CD4-positive, alpha-beta T cell (primary cell): ENCODE results near the gene BTN2A1. TPM values are rescaled to one million over a fixed set of nuclear protein-coding genes. Genes with fewer than 3 reads are reported as not detected.
"Not testable (repeated sequence)": the region's sequence is repeated elsewhere in the genome, so short reads cannot be mapped to it uniquely, and the experiment has no call there.

ENCODE experiments used
- ATAC-seq: fragments of 200-7000 bp; cut with Tn5 transposase; one replicate; pipeline ENCODE4 v1.10.0; 2022; ENCODE audit warnings: mild to moderate bottlenecking; ENCODE audit not compliant: poor library complexity
- CTCF ChIA-PET: fragments of 350-600 bp; sonication (Branson Sonifier 250); formaldehyde crosslinking; loops from one replicate; lab custom pipeline; 2021; ENCODE audit warnings: antibody characterized with exemption, inconsistent platforms; lab: Charles Lee
- POLR2A ChIA-PET: fragments of 350-600 bp; sonication (Branson Sonifier 250); formaldehyde crosslinking; loops from one replicate; lab custom pipeline; 2021; ENCODE audit warnings: antibody characterized with exemption, inconsistent platforms; lab: Charles Lee
- DNase-seq, 14 experiments: peaks; one replicate each; pipeline ENCODE4 v3.0.0-alpha.2; 2013 to 2020; ENCODE audit warnings: mixed read lengths in 2 of 14
- H3K27ac ChIP-seq, 2 donors: one replicate each; pipeline versions ENCODE4 v1.5.1 to v1.7.0; 2013; ENCODE audit warnings: low read length in 2 of 2, low read depth in 1 of 2, mild to moderate bottlenecking in 1 of 2
- H3K27me3 ChIP-seq, 2 experiments: 1 replicate in 1 of 2; 2 replicates in 1 of 2; pipeline versions ENCODE4 v1.6.1 to v1.7.0; 2013; ENCODE audit warnings: low read length in 2 of 2, control low read depth in 1 of 2, mild to moderate bottlenecking in 1 of 2, moderate library complexity in 1 of 2; ENCODE audit not compliant: insufficient read depth in 2 of 2, control insufficient read depth in 1 of 2
- H3K36me3 ChIP-seq: one replicate; pipeline ENCODE4 v1.6.1; 2013; ENCODE audit warnings: low read length, control low read depth; ENCODE audit not compliant: insufficient read depth
- H3K4me1 ChIP-seq: one replicate; pipeline ENCODE4 v1.6.1; 2013; ENCODE audit warnings: low read length, control low read depth; ENCODE audit not compliant: insufficient read depth
- H3K4me3 ChIP-seq: one replicate; pipeline ENCODE4 v1.5.1; 2013; ENCODE audit warnings: mild to moderate bottlenecking, low read length, moderate library complexity
- H3K9me3 ChIP-seq, 2 experiments: 1 replicate in 1 of 2; 2 replicates in 1 of 2; pipeline versions ENCODE4 v1.6.1 to v1.7.0; 2013; ENCODE audit warnings: low read length in 2 of 2, mild to moderate bottlenecking in 2 of 2, control low read depth in 1 of 2, moderate library complexity in 1 of 2; ENCODE audit not compliant: control insufficient read depth in 1 of 2, insufficient read depth in 1 of 2
- H3K27ac Mint-ChIP-seq: one replicate; pipeline ENCODE4 v1.8.0; 2020; ENCODE audit warnings: mixed read lengths
- H3K27me3 Mint-ChIP-seq: one replicate; pipeline ENCODE4 v1.8.0; 2021; ENCODE audit warnings: mixed read lengths
- H3K36me3 Mint-ChIP-seq: one replicate; pipeline ENCODE4 v1.8.0; 2021; ENCODE audit warnings: low read depth, mixed read lengths
- H3K4me1 Mint-ChIP-seq: one replicate; pipeline ENCODE4 v1.8.0; 2021; ENCODE audit warnings: low read depth, mixed read lengths
- H3K4me3 Mint-ChIP-seq: one replicate; pipeline ENCODE4 v1.8.0; 2020; ENCODE audit warnings: mild to moderate bottlenecking, mixed read lengths
- H3K9me3 Mint-ChIP-seq: one replicate; pipeline ENCODE4 v1.8.0; 2020; ENCODE audit warnings: mixed read lengths
- CTCF ChIP-seq: fragments of 200-600 bp; IDR thresholded peaks from one replicate; pipeline ENCODE4 v1.8.0; 2022; ENCODE audit warnings: antibody characterized with exemption, mild to moderate bottlenecking
- intact Hi-C, 2 experiments: fragments of 100-400 bp; cut with DNase I in 1 of 2; cut with micrococcal nuclease in 1 of 2; formaldehyde crosslinking; loops; one replicate each; pipeline versions ENCODE4 v1.15.1 to v1.9.0; 2023 to 2025; cut with DNase I, micrococcal nuclease
- total RNA-seq, 174 experiments: library from RNA in 2 of 174; stranded (reverse) in 2 of 174; gene quantifications; one replicate each; pipeline ENCODE4 v1.2.3 and lab custom pipeline; 2021 to 2026

Gene BTN2A1
- total RNA-seq, 2 experiments from 2014 or later = 16.2 to 17.5 TPM

DNA sequence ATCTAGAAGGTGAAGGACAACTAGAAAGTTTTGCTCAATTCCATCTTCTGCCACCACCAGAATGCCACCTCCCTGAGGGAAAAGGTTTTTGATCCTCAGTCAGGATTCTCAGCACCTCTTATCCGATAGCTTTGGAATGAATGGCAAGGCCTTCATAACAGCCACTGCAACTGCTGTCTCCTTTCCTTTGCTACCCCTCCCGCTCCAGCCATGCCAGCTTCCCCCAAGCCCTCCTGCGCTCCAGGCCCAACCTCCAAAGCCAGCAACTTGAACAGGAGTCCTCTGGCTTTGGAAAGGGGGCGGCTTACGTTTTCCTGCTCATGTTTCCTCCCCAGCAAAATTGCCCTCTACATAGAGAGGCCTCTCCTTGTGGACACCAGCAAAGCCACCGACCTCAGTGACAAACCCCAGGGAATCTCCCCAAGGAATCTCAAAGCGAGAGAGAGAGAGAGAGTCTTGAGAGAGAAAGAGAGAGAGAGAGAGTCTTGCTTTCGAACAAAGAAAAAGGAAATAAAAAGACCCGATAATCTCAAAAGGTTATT is 420 bp upstream of the BTN2A1 start:
- H3K27ac ChIP-seq = peak overlapping the region; percentile 73 to 91
- no peaks in the 10 kb centered on the region for H3K27me3 ChIP-seq
- H3K4me1 ChIP-seq = peaks cover 43% of the 10 kb centered on the region
- no peaks in the 10 kb centered on the region for H3K9me3 ChIP-seq
- CTCF ChIA-PET = no interaction called here
- ATAC-seq (peak; percentile 13), DNase-seq (no peak)
- H3K36me3 Mint-ChIP-seq = peaks cover 56% of the 10 kb centered on the region
- no peaks in the 10 kb centered on the region for H3K27me3 Mint-ChIP-seq
- H3K9me3 Mint-ChIP-seq = no peaks in the 10 kb centered on the region
- H3K27ac Mint-ChIP-seq = peak overlapping the region; percentile 92
- peaks cover 40% of the 10 kb centered on the region for H3K36me3 ChIP-seq
- H3K4me3 Mint-ChIP-seq = peak overlapping the region; percentile 98
- POLR2A ChIA-PET = interaction anchor here (0.5 to 6.1 kb wide), 2 partner anchors 16 to 185 kb away, joined by 4 to 31 read pairs; a partner anchor contains a TSS
- peak overlapping the region; percentile 91 for H3K4me3 ChIP-seq
- no peak for TF ChIP-seq CTCF
- H3K4me1 Mint-ChIP-seq = peaks cover 57% of the 10 kb centered on the region
- intact Hi-C loops = loop anchor here (1.0 to 5.0 kb wide), 4 partner anchors 15 to 241 kb away; partner anchors contain the start of genes BTN3A1 (in 1 of the 2) and HMGN4 (in 1 of the 2)

GRCh38 chr6:26459023-26459810 is 1.5 kb downstream of the BTN2A1 start:
- Histone ChIP-seq H3K4me3 (peak overlapping the region; percentile 91), H3K27me3 (no peaks in the 10 kb centered on the region), H3K36me3 (peaks cover 57% of the 10 kb centered on the region), H3K27ac (no peak overlapping the region), H3K9me3 (no peaks in the 10 kb centered on the region), H3K4me1 (peaks cover 51% of the 10 kb centered on the region)
- Mint-ChIP-seq H3K9me3 (no peaks in the 10 kb centered on the region), H3K27ac (peak overlapping the region; percentile 92), H3K4me1 (peaks cover 70% of the 10 kb centered on the region), H3K4me3 (peak overlapping the region; percentile 82), H3K36me3 (peaks cover 69% of the 10 kb centered on the region), H3K27me3 (no peaks in the 10 kb centered on the region)
- ChIA-PET CTCF (no interaction called here), POLR2A (no interaction called here)
- no peak for ATAC-seq
- TF ChIP-seq CTCF = no peak
- intact Hi-C loops = loop anchor here (2.0 to 5.0 kb wide), 3 partner anchors 14 to 78 kb away; partner anchors contain the start of genes BTN3A1 (in 1 of the 2) and HMGN4 (in 1 of the 2)
- DNase-seq = peak in 2 of 14 experiments; percentile 43 to 45

DNA sequence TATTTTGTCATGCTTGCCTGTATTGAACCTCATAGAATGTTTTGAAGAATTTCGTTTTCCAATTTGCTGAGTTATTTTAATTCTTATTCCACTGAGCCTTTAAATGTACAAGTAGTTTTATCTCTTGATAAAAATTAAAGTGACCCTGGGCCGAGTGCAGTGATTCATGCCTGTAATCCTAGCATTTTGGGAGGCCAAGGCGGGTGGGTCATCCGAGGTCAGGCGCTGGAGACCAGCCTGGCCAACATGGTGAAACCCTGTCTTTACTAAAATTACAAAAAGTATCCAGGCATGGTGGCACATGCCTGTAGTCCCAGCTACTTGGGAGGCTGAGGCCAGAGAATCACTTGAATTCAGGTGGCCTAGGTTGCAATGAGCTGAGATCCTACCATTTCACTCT is 3.6 kb downstream of the BTN2A1 start:
- Mint-ChIP-seq H3K4me3 (peak overlapping the region; percentile 82), H3K36me3 (peaks cover 91% of the 10 kb centered on the region), H3K27ac (peak overlapping the region; percentile 38), H3K4me1 (peaks cover 76% of the 10 kb centered on the region)
- H3K27me3 Mint-ChIP-seq, H3K9me3 ChIP-seq, H3K9me3 Mint-ChIP-seq, H3K27me3 ChIP-seq, ATAC-seq, H3K27ac ChIP-seq, CTCF ChIA-PET, DNase-seq, intact Hi-C loops, H3K4me3 ChIP-seq: not testable (repeated sequence)
- peaks cover 69% of the 10 kb centered on the region for H3K36me3 ChIP-seq
- POLR2A ChIA-PET = interaction anchor here (1.2 to 2.1 kb wide), 2 partner anchors 12 to 338 kb away, joined by 3 to 16 read pairs; a partner anchor contains a TSS
- peaks cover 51% of the 10 kb centered on the region for H3K4me1 ChIP-seq
